A673 (cell line): ENCODE results near the gene SAT2.

ENCODE experiments used
- EZH2 ChIP-seq: fragments of 200-600 bp; sonication (generic); IDR thresholded peaks from 2 replicates; pipeline ENCODE4 v1.6.1; 2017; ENCODE audit warnings: borderline replicate concordance, low read depth, mild to moderate bottlenecking, mixed read lengths, antibody characterized with exemption, low read length; ENCODE audit not compliant: poor library complexity, severe bottlenecking
- TF ChIP-seq, protein P1 (sequence below): fragments of 300-800, 200-600 bp; sonication (generic); conservative IDR thresholded peaks from 2 replicates; pipeline ENCODE4 v1.5.1; 2017; ENCODE audit warnings: low read depth, mild to moderate bottlenecking, antibody characterized with exemption, low read length, moderate library complexity, mixed read lengths

DNA sequence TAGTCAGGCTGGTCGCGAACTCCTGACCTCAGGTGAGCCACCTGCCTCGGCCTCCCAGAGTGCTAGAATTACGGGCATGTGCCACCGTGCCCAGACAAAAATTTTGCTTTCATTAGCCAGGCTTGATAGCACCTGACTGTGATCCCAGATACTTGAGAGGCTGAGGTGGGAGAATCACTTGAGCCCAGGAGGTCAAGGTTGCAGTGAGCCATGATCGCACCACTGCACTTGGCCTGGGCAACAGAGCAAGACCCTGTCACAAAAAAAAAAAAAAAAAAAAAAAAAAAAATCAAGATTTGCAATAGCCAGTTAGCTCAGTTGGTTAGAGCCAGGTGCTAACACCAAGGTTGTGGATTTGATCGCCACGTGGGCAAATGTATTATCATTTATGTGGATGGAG is 6.8 kb downstream of the SAT2 start:
- TF ChIP-seq, protein P1, sequence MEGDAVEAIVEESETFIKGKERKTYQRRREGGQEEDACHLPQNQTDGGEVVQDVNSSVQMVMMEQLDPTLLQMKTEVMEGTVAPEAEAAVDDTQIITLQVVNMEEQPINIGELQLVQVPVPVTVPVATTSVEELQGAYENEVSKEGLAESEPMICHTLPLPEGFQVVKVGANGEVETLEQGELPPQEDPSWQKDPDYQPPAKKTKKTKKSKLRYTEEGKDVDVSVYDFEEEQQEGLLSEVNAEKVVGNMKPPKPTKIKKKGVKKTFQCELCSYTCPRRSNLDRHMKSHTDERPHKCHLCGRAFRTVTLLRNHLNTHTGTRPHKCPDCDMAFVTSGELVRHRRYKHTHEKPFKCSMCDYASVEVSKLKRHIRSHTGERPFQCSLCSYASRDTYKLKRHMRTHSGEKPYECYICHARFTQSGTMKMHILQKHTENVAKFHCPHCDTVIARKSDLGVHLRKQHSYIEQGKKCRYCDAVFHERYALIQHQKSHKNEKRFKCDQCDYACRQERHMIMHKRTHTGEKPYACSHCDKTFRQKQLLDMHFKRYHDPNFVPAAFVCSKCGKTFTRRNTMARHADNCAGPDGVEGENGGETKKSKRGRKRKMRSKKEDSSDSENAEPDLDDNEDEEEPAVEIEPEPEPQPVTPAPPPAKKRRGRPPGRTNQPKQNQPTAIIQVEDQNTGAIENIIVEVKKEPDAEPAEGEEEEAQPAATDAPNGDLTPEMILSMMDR = no peak
- no peak for TF ChIP-seq EZH2
